Spleen (tissue), 11 donors: Measurements from ENCODE around the gene CCDC7. TPM values are rescaled to one million over a fixed set of nuclear protein-coding genes. Genes with fewer than 3 reads are reported as not detected.

Experiments
- DNase-seq: peaks from one replicate; pipeline ENCODE4 v3.0.0-alpha.2; 2020
- H3K27ac ChIP-seq, 8 donors: fragments of 200-600 bp; sonication (generic) in 7 of 8; 1 replicate in 4 of 8; 2 replicates in 4 of 8; pipeline versions ENCODE4 v1.5.0 to v1.8.0; 2016 to 2021; ENCODE audit warnings: inconsistent platforms in 4 of 8, mild to moderate bottlenecking in 4 of 8, moderate library complexity in 1 of 8
- H3K27me3 ChIP-seq, 7 donors: fragments of 200-600 bp; sonication (generic) in 6 of 7; replicated peaks in 1 of 7; 1 replicate in 4 of 7; 2 replicates in 3 of 7; pipeline versions ENCODE4 v1.5.0 to v1.8.0; 2016 to 2021; ENCODE audit warnings: inconsistent platforms in 3 of 7, mild to moderate bottlenecking in 1 of 7
- H3K36me3 ChIP-seq, 6 donors: fragments of 200-600 bp; sonication (generic) in 5 of 6; 1 replicate in 4 of 6; 2 replicates in 2 of 6; pipeline versions ENCODE4 v1.5.0 to v1.8.0; 2016 to 2021; ENCODE audit warnings: inconsistent platforms in 2 of 6
- H3K4me1 ChIP-seq, 6 donors: fragments of 200-600 bp; sonication (generic) in 5 of 6; 1 replicate in 3 of 6; 2 replicates in 3 of 6; pipeline versions ENCODE4 v1.5.0 to v1.8.0; 2016 to 2021; ENCODE audit warnings: inconsistent platforms in 3 of 6
- H3K4me3 ChIP-seq, 8 donors: fragments of 200-600 bp; sonication (generic) in 7 of 8; 1 replicate in 4 of 8; 2 replicates in 4 of 8; pipeline versions ENCODE4 v1.5.0 to v1.8.0; 2016 to 2021; ENCODE audit warnings: inconsistent platforms in 4 of 8, mild to moderate bottlenecking in 4 of 8, moderate library complexity in 2 of 8
- H3K9me3 ChIP-seq, 8 donors: fragments of 200-600 bp; sonication (generic) in 7 of 8; 1 replicate in 4 of 8; 2 replicates in 4 of 8; pipeline versions ENCODE4 v1.5.0 to v1.8.0; 2016 to 2021; ENCODE audit warnings: inconsistent platforms in 4 of 8
- CTCF ChIP-seq, 11 experiments: fragments of 200-600 bp in 7 of 11; fragments of 450-650 bp in 4 of 11; sonication (generic) in 4 of 11; IDR thresholded peaks in 8 of 11; conservative IDR thresholded peaks in 3 of 11; 1 replicate in 7 of 11; 2 replicates in 4 of 11; pipeline versions ENCODE4 v1.4.0 to v1.8.0; 2016 to 2021; ENCODE audit warnings: antibody characterized with exemption in 11 of 11, inconsistent platforms in 4 of 11, mild to moderate bottlenecking in 1 of 11
- POLR2A ChIP-seq, 3 donors: fragments of 450-650 bp; IDR thresholded peaks; one replicate each; pipeline ENCODE4 v1.5.1; 2017; ENCODE audit warnings: antibody characterized with exemption in 3 of 3, mild to moderate bottlenecking in 1 of 3
- POLR2AphosphoS5 ChIP-seq, 3 donors: sonication (generic); formaldehyde crosslinking; IDR thresholded peaks; one replicate each; pipeline ENCODE4 v1.5.1; 2017; ENCODE audit warnings: antibody characterized with exemption in 3 of 3
- WGBS, 5 donors: extraction: QIAGEN DNeasy Blood & Tissue Kit in 3 of 5; methylation state at CpG; one replicate each; pipeline versions ENCODE4 v1.1.5 to v1.1.7; 2013 to 2018; 5-methylcytosine and 5-hydroxymethylcytosine counted together
- intact Hi-C: fragments of 100-400 bp; cut with DNase I; formaldehyde crosslinking; loops from one replicate; pipeline ENCODE4 v1.15.0; 2023; ENCODE audit warnings: low total_unique reads
- polyA plus RNA-seq, 3 donors: library from polyadenylated mRNA; stranded (reverse); fragments of 200-250 nt; gene quantifications; one replicate each; pipeline ENCODE4 v1.2.1, GENCODE V29; 2013
- total RNA-seq, 7 donors: library from RNA; depleted of rRNA in 3 of 7; stranded (reverse); fragments of >200 nt in 3 of 7; fragmentation: NEBNext Ultra II Directional in 4 of 7; extraction: Animal tissue kit (Norgen Biotek cat#: 25700) in 4 of 7; gene quantifications; one replicate each; pipeline versions ENCODE4 v1.1.0 to v1.2.1, GENCODE V29; 2016 to 2021
- donor health status: healthy with polysubstance abuse.
- donor health status: DM: no; HTN: no; CAD: no; lungs with moderate emphysema.
- donor health status: DM: no; HTN: no; CAD: no.
- donor health status: Bipolar disorder and iron deficiency.
- donor health status: healthy.
- donor health status: DM: no; HTN: no; CAD: no.
- donor health status: DM: yes; HTN: yes; CAD: no.

The CCDC7 gene
- total and polyA plus RNA-seq, 10 donors = 0.70 to 32.6 (median 22.9) TPM

- H3K4me3 ChIP-seq = no peak overlapping the region
These were observed 34.0 kb upstream of the CCDC7 start for GRCh38 chr10:32411797-32412498.

GRCh38 chr10:32412499-32412853 is 33.5 kb upstream of the CCDC7 start:
- no peak overlapping the region for H3K27ac ChIP-seq

More at GRCh38 chr10:32411797-32412498, 34.0 kb upstream of the CCDC7 start:
- no peak for DNase-seq
- Histone ChIP-seq H3K36me3 (no peaks in the 10 kb centered on the region), H3K27me3 (no peaks in the 10 kb centered on the region), H3K4me1 (no peaks in the 10 kb centered on the region), H3K9me3 (no peaks in the 10 kb centered on the region), H3K27ac (no peak overlapping the region)
- WGBS, 5 donors = 73 to 87% (median 77%) methylated on average over 2 of the region's 2 CpGs
- intact Hi-C loops = no loop called here
- TF ChIP-seq POLR2A (IDR thresholded peaks at IDR 0.05) (no peak), CTCF (IDR thresholded peaks at IDR 0.05 in 8 of 11, conservative IDR thresholded peaks at IDR 0.05 in 3 of 11) (no peak), POLR2AphosphoS5 (IDR thresholded peaks at IDR 0.05) (no peak)

DNA sequence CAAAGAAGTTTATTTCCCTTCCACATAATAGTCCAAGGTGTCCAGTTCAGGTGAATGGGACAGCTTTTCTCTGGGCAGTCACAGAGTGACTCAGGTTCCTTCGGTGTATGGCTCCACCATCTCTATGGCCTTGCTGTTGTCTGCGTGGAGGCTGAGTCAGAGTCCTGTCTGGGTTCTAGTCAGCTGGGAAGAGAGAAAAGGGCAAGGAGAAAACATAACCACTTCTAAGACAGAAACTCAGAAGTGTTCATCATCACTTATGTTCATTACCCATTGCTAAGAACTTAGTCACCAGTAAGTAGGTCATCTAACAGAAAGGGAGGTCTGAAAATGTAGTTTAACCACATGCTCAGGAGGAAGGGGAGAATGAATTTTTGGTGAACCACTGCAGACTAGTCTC is 32.4 kb upstream of the CCDC7 start:
- no peak overlapping the region for H3K27ac ChIP-seq
- TF ChIP-seq CTCF (IDR thresholded peaks at IDR 0.05 in 8 of 11, conservative IDR thresholded peaks at IDR 0.05 in 3 of 11) = no peak
- TF ChIP-seq POLR2AphosphoS5 (IDR thresholded peaks at IDR 0.05) = no peak
- no peak for TF ChIP-seq POLR2A (IDR thresholded peaks at IDR 0.05)
- H3K27me3 ChIP-seq = no peaks in the 10 kb centered on the region
- H3K36me3 ChIP-seq = no peaks in the 10 kb centered on the region
- intact Hi-C loops = no loop called here
- no peaks in the 10 kb centered on the region for H3K9me3 ChIP-seq
- no peak for DNase-seq
- no peaks in the 10 kb centered on the region for H3K4me1 ChIP-seq
- no peak overlapping the region for H3K4me3 ChIP-seq
- 77 to 84% (median 81%) methylated on average over 2 of the region's 2 CpGs for WGBS, 5 donors

More at GRCh38 chr10:32412499-32412853, 33.5 kb upstream of the CCDC7 start:
- DNase-seq = no peak
- Histone ChIP-seq H3K9me3 (no peaks in the 10 kb centered on the region), H3K4me3 (no peak overlapping the region), H3K36me3 (no peaks in the 10 kb centered on the region), H3K4me1 (no peaks in the 10 kb centered on the region), H3K27me3 (no peaks in the 10 kb centered on the region)
- TF ChIP-seq POLR2A (IDR thresholded peaks at IDR 0.05) (no peak), POLR2AphosphoS5 (IDR thresholded peaks at IDR 0.05) (no peak), CTCF (IDR thresholded peaks at IDR 0.05 in 8 of 11, conservative IDR thresholded peaks at IDR 0.05 in 3 of 11) (no peak)
- WGBS, 5 donors = 49 to 61% (median 51%) methylated on average over 2 of the region's 2 CpGs
- intact Hi-C loops = no loop called here

GRCh38 chr10:32415361-32415760 is 30.6 kb upstream of the CCDC7 start:
- DNase-seq = no peak
- Histone ChIP-seq H3K36me3 (no peaks in the 10 kb centered on the region), H3K27ac (no peak overlapping the region), H3K4me3 (no peak overlapping the region), H3K4me1 (no peaks in the 10 kb centered on the region), H3K9me3 (no peaks in the 10 kb centered on the region), H3K27me3 (no peaks in the 10 kb centered on the region)
- intact Hi-C loops = no loop called here
- WGBS, 5 donors = 92 to 97% (median 95%) methylated on average over 2 of the region's 2 CpGs
- TF ChIP-seq POLR2AphosphoS5 (IDR thresholded peaks at IDR 0.05) (no peak), CTCF (IDR thresholded peaks at IDR 0.05 in 8 of 11, conservative IDR thresholded peaks at IDR 0.05 in 3 of 11) (no peak), POLR2A (IDR thresholded peaks at IDR 0.05) (no peak)
